Measurements from ENCODE around the gene ISM1. TPM values are rescaled to one million over a fixed set of nuclear protein-coding genes. Genes with fewer than 3 reads are reported as not detected.
A peak's percentile ranks its signal among the peaks of the same experiment; 100 is the strongest.

ISM1 gene
- total RNA-seq: 10 to 100 TPM; 20.4 to 25.1 TPM

DNA sequence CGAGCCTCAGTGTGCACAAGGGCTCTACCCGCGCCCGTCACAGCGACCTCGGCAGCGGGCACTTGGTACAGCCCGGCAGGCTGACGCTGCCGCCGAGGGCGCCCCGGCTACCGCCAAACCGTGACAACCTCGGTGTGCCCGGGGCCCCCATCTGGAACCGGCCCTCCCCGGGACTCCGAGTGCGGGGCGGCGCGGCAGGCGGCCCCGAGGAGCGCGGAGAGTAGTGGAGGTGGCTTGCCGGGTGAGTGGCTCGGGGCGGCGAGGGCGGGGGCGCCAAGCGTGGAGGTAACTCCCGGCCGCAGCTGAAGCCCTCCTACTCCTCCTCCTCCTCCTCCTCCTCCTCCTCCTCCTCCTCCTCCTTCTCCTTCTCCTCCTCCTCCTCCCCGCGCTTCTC, at the start of gene ISM1:
Gene ISM1 (plus strand): TSS at position 371 of the 394 bp plus-strand sequence. CDS start 503 bp downstream, outside the sequence.
- peak within 1 kb of the TSS; percentile 79 for H3K4me3 ChIP-seq
- DNase-seq (ENCODE audit: low spot score) (no peak), ATAC-seq (ENCODE audit: insufficient number of reproducible peaks, low FRiP score, low read depth) (no peak)
- TF ChIP-seq, protein P1, sequence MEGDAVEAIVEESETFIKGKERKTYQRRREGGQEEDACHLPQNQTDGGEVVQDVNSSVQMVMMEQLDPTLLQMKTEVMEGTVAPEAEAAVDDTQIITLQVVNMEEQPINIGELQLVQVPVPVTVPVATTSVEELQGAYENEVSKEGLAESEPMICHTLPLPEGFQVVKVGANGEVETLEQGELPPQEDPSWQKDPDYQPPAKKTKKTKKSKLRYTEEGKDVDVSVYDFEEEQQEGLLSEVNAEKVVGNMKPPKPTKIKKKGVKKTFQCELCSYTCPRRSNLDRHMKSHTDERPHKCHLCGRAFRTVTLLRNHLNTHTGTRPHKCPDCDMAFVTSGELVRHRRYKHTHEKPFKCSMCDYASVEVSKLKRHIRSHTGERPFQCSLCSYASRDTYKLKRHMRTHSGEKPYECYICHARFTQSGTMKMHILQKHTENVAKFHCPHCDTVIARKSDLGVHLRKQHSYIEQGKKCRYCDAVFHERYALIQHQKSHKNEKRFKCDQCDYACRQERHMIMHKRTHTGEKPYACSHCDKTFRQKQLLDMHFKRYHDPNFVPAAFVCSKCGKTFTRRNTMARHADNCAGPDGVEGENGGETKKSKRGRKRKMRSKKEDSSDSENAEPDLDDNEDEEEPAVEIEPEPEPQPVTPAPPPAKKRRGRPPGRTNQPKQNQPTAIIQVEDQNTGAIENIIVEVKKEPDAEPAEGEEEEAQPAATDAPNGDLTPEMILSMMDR (IDR thresholded peaks at IDR 0.05): no peak
- no peak within 1 kb of the TSS for H3K27ac ChIP-seq
- H3K4me1 ChIP-seq (ENCODE audit: control insufficient read depth in 1 of 2, low read depth in 2 of 2): peaks cover 15 to 27% of the 10 kb centered on the region in 2 donors
- H3K27me3 ChIP-seq (replicated peaks; ENCODE audit: insufficient read depth): peaks cover 8% of the 10 kb centered on the region
- H3K9me3 ChIP-seq: no peaks in the 10 kb centered on the region
- H3K36me3 ChIP-seq: no peaks in the 10 kb centered on the region

DNA sequence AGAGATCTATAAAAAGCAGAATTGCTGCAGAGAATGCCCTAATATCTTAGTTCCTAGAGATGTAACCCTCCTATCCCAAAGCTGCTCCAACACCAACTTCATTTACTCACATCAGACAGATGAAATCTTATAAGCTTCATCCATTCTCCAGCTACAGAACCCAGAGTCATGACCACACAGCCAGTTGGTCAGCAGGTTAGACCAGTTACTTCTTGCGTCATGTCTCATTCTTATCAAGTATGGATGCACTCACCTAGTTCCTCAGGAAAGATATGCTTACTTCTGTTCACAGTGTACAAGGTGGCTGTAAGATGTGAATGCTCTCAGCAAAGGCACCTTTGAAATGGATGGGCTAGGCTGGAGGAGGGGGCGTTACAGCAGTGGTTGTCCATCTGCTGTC, 47.9 kb upstream of the ISM1 start:
- no peak overlapping the region for H3K4me3 ChIP-seq
- H3K9me3 ChIP-seq: no peaks in the 10 kb centered on the region
- H3K27ac ChIP-seq: no peak overlapping the region
- TF ChIP-seq, protein P1 (IDR thresholded peaks at IDR 0.05): no peak
- no peaks in the 10 kb centered on the region for H3K4me1 ChIP-seq (ENCODE audit: control insufficient read depth in 1 of 2, low read depth in 2 of 2)
- no peak for DNase-seq (ENCODE audit: low spot score)
- no peaks in the 10 kb centered on the region for H3K27me3 ChIP-seq (replicated peaks; ENCODE audit: insufficient read depth)
- ATAC-seq (ENCODE audit: insufficient number of reproducible peaks, low FRiP score, low read depth): no peak
- H3K36me3 ChIP-seq: no peaks in the 10 kb centered on the region

DNA sequence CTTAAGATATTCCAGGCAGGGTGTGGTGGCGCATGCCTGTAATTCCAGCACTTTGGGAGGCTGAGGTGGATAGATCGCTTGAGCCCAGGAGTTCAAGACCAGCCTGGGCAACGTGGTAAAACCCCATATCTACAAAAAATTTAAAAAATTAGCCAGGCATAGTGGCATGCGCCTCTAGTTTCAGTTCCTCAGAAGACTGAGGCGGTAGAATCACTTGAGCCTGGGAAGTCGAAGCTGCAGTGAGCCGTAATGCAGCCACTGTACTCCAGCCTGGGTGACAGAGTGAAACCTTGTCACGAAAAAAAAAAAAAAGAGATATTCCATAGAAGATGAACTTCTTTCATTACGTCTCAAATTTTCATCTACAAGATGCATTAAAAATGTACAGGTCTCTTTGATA, 46.7 kb upstream of the ISM1 start:
- H3K9me3 ChIP-seq: no peaks in the 10 kb centered on the region
- no peaks in the 10 kb centered on the region for H3K36me3 ChIP-seq
- H3K27ac ChIP-seq: no peak overlapping the region
- H3K4me1 ChIP-seq (ENCODE audit: control insufficient read depth in 1 of 2, low read depth in 2 of 2): no peaks in the 10 kb centered on the region
- TF ChIP-seq, protein P1 (IDR thresholded peaks at IDR 0.05): no peak
- no peak for DNase-seq (ENCODE audit: low spot score)
- ATAC-seq (ENCODE audit: insufficient number of reproducible peaks, low FRiP score, low read depth): no peak
- H3K27me3 ChIP-seq (replicated peaks; ENCODE audit: insufficient read depth): no peaks in the 10 kb centered on the region
- no peak overlapping the region for H3K4me3 ChIP-seq

DNA sequence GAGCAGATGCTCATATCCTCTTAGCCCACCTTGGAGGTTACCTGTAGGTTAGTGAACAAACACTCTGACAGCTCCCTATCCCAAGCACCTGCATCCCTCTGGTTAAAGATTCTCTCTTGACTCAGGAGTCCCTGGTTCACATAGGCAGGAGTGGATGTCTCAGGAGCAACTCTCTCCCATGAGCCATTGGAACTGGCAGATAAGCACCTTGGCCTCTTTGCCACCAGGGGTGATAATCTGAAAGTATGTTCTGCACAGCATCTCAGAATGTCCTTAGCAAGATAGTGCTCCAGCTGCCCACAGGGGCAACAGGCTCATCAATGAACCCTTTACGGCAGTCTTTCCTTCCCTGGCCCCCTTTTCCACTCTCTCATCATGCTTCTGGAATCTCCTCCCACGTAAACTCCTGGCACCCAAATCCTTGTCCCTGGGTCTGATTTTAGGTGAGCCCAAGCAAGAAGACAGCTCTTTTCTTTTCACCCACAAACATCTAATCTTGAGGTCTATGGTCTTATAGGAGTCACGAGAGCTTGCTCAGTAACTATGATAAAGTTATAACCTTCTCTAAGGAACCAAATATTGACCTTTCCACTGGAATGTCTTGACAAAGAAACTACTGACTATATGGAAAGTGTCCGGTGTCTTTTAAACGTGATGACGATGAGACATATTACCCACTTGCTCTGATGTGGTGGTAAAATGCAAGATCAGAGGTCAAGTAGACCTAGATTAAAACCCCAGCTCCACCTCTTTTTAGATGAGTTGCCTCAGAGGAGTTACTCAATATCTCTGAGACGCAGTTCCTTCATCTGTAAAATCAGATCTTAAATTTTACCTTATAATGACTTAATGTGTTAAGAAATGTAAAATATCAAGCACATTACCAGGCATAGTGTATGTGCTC, 39.8 kb upstream of the ISM1 start:
- Histone ChIP-seq H3K27me3 (replicated peaks; ENCODE audit: insufficient read depth) (no peaks in the 10 kb centered on the region), H3K9me3 (no peaks in the 10 kb centered on the region), H3K36me3 (no peaks in the 10 kb centered on the region), H3K4me3 (no peak overlapping the region), H3K27ac (no peak overlapping the region), H3K4me1 (ENCODE audit: control insufficient read depth in 1 of 2, low read depth in 2 of 2) (no peaks in the 10 kb centered on the region)
- TF ChIP-seq, protein P1 (IDR thresholded peaks at IDR 0.05): no peak
- ATAC-seq (ENCODE audit: insufficient number of reproducible peaks, low FRiP score, low read depth) (no peak), DNase-seq (ENCODE audit: low spot score) (no peak)

DNA sequence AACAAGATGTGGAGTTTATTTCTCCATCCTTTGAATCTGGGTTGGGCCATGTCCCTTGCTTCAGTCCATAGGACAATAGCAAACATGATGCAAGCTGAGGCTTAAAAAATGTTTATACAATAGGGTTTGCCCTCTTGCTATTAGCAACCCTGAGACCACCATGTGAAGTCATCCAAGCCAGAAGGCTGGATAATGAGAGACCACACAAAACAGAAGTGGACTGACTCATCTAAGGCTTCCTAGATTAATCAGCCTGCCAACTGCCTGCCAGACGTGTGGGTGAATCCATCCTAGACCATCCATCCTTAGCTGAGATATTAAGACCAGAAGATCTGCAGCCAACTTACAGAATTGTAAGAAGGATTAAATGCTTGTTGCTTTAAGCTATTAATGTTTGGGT, 38.1 kb upstream of the ISM1 start:
- no peak overlapping the region for H3K4me3 ChIP-seq
- H3K27me3 ChIP-seq (replicated peaks; ENCODE audit: insufficient read depth): no peaks in the 10 kb centered on the region
- no peak overlapping the region for H3K27ac ChIP-seq
- H3K9me3 ChIP-seq: no peaks in the 10 kb centered on the region
- H3K36me3 ChIP-seq: no peaks in the 10 kb centered on the region
- ATAC-seq (ENCODE audit: insufficient number of reproducible peaks, low FRiP score, low read depth) (no peak), DNase-seq (ENCODE audit: low spot score) (no peak)
- TF ChIP-seq, protein P1 (IDR thresholded peaks at IDR 0.05): no peak
- no peaks in the 10 kb centered on the region for H3K4me1 ChIP-seq (ENCODE audit: control insufficient read depth in 1 of 2, low read depth in 2 of 2)
